Central memory CD4-positive, alpha-beta T cell (primary cell): Measurements from ENCODE around the gene PDE3B.

Source experiments
- DNase-seq: peaks from one replicate; pipeline ENCODE4 v3.0.0; 2022

PDE3B gene

DNA sequence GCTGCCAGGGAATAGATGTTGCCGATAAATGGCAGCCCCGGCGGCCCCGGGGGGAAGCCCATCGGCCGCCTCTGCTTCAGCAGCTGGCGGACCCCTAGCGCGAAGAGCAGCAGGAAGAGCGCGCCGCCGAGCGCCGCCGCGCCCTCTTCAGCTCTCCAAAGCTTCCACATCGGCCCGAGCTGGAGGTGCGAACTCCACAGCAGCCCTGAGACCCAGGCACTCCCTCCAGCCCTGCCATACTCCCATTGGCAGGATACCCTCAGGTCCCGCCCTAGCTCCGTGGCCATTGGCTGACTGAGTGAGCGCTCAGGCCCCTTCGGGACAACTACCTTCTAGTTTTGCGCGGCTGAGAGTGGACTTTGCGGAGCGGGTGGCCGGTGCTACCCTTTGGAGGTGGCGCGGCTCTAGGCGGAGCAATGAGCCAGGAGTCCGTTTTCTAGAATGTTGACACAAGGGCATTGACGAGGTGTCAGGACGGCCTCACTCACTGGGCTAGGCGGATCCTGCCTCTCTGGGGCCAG, 248.5 kb downstream of the PDE3B start, which contains the start of gene CYP2R1:
Gene CYP2R1 (minus strand): TSS at position 196 of the 521 bp plus-strand sequence. CDS start 26 bp downstream, at position 170.
- DNase-seq: peak; percentile 88

DNA sequence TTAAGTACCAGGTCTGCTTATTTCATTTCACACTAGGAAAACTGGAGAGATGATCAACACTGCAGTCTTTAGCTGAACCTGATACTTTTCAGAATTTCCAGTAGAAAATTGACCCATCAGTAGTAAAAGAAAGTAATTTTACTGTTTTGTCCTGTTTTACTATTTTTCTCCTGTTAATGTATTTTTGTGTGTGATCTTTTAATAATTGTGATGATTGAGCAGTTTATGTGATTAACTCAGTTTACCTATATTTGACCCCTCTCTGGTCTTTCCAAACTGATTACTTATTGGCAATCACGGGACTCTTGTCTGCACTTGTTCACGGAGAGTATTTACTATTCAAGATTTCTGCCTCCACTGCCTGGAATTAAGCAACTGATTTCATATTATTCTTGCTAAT, 249.0 kb downstream of the PDE3B start:
- DNase-seq: no peak

DNA sequence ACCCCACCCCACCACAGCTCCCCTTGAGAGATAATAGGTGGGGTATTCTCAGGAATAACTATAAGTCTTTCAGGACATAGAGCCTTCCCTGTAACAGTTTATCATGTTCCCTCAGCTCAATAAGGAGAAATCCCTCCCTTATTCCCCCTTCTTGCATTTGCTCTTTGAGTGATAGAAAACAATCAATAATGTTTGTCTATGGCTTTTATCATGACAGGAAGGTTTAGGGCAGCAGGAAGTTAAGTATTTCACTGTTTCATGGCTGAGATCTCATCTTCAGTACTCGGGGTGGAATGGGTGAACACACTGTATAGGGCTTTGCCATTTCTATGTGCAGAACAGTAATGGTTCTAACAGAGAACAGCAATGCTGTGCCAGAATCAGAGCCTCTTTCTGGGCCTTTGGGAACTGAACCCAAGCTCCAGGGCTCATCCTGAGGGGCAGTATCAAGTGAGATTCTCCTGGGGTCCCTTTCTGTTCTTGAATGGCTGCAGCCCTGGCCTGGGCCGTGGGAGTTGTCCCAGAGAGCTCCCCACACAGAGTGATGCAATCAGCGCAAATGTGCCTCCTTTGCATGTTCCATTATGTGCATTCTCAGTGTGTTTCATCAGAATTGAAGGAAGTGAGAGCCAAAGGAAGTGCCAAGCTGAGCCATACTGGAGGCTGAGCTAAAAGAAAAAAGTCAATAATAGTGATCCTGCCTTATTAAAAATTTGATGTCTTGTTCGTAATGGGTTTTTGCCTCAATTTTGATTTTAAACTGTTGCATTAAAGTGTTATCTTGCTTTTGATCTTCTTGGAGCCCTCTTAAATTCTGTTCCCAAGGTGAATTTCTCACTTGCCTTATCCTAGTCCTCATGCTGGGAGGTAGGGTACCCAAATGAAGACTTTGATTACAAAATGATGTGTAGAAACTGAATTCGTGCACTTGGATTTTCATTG, 251.3 kb downstream of the PDE3B start:
- no peak for DNase-seq

DNA sequence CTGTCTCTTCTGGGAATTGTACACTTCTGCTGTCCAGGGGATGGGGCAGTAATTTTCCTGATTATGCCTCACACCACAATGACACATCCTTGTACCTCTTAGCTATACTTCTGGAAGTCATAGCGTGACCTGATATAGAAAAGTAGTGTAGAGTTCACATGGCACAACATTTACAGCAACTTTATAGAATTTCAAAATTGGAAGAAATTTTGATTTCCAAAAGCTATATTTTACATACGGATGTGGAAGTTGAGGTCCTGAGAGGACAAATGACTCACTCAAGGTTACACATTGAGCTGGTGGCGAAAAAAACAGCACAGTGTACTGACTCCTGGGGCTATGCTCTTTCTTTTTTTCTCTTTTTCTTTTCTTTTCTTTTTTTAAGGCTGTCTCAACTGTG, 254.8 kb downstream of the PDE3B start:
- DNase-seq: no peak

DNA sequence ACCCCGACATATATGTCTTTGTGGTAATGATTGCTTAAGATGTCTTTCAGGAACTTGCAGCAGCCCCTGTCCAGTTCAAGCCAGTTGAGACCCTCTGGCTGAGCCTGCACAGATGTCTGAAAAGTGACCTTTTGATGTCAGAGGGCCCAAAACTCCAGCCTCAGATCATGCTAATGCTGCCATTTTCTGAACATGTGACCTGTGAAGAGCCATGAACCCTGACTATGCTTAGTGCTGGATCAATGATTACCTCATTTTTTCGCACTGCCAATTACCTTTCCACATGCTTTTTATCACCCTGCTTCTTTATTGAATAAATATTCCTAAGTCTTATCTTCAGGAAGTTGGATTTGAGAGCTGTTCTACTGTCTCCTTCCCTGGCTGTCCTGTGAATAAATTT, 255.3 kb downstream of the PDE3B start:
- no peak for DNase-seq

DNA sequence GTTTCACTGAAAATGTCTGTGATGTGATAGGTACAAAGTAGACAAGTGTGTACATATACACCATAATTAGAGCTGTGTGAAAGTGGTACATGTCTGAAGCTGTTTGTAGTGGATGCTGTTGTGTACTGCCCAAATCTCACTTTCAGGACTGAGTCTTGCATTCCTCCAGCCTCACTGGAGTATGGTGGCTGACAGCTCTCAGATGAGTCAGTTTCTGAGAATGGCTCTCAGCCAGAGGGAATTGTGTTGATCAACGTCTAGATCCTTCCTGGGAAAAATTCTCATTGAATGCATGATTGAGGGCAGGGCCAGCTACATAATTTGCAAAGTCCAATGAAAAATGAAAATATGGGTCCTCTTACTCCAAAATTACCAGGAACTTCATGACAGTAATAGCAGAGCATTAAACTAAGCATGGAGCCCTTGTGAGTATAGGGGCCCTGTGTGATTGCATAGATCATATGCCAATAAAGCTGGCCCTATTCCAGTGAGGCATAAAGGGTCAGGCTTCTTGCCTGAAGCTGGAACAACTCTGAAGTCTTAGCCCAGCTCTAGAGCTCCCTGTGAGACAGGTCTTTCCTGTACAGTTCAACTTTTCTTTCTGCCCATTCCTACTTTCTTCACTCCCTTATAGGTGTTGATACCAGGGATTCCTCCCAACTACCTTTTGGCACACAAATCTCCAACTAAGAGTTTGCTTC, 259.2 kb downstream of the PDE3B start:
- no peak for DNase-seq

DNA sequence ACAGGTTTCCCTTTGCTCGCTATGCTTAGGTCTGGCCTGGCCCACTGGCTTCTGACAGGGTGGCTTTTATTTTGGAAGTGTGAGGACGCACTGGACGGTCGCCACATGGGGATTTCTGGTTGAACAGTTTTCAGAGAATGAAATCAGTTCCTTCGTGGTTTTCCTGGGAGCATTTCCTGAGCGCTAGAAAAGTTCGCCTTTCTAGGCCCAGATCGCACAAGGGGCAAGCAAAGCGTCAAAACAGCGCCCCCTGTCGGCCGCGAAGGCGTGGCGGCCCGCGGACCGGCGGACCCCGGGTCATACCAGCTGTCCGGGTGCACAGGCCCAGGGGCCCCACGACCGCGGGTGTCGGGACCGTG, 261.1 kb downstream of the PDE3B start:
- peak; percentile 63 for DNase-seq

DNA sequence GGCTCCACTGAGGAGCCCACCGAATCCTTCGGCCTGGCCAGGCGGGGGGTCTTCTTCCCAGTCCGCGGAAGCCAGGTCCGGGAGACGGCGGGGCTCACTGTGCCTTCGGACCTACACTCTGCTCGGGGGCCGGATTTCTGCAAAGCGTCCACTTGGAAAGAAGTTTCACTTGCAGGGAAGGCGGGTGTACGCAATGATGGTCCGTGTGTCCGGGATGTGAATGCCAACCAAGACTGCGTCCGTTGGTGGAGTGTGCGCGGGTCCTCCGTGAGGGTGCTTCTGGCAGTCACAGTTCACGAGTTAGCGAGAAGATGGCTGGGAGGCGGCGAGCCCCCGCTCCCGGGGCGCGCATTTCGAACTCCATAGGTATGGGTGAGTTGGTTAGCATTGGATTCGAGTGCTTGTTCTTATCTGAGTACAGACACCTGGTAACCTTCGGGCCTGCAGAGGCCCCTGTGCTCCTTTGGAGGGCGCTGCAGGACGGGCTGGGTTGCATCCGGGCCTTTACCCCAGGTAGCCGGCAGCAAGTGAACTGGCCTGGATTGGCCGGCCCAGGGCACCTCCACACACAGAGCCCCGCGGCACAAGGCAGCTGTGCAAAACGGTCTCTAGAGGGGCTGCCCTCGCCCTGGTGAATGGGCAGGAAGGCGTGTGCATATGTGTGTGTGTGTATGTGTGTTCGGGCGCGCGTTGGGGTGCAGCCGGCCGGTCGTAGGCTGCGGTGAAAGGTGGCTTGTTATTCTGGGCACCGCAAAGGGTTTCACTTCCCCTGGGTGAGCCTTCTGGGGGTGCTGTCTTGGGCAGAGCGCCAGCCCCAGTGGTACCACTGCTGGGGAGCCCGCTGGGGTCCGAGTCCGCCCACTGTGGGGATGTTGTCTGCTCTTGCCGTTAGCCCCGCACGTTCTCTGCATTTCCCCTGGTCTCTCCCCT, 261.8 kb downstream of the PDE3B start:
- peak; percentile 78 for DNase-seq

DNA sequence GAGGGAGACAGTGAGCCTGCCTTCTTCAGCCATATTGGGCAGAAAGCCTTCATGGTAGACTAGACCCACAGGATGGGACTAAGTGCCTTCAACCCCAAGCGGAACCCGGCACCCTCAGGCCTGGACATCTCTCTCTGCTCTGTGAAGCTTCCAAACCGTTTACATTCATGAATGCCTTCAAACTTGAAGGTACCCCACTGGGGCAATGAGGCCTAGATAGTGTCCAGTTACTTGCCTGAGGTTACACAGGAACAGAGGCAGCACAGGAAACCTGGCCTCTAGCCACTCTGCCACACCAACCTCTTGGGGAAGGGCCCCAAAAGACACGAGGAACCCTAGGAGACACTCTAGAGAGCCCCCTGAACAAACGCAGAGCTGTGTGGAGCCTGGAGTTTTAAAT, 263.0 kb downstream of the PDE3B start:
- DNase-seq: no peak

DNA sequence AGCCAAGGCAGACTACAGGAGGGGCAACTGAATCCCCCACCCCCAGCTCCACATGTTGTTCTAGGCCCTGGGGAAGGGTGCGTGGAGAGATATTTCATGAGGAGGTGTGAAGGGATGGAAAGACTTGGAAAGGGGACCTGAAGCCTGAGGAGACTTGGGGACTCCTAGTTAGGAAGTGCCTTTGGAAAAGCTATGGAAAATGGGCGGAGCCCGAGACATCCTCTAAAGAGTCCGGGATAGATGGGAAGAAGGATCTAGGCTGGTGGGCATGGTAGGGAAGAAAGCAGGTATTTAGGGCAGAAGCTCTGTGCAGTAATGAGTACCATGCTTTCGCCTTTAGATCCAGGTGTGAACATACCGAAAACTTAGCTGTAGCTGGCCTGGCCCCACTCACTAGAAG, 263.4 kb downstream of the PDE3B start:
- DNase-seq: no peak

DNA sequence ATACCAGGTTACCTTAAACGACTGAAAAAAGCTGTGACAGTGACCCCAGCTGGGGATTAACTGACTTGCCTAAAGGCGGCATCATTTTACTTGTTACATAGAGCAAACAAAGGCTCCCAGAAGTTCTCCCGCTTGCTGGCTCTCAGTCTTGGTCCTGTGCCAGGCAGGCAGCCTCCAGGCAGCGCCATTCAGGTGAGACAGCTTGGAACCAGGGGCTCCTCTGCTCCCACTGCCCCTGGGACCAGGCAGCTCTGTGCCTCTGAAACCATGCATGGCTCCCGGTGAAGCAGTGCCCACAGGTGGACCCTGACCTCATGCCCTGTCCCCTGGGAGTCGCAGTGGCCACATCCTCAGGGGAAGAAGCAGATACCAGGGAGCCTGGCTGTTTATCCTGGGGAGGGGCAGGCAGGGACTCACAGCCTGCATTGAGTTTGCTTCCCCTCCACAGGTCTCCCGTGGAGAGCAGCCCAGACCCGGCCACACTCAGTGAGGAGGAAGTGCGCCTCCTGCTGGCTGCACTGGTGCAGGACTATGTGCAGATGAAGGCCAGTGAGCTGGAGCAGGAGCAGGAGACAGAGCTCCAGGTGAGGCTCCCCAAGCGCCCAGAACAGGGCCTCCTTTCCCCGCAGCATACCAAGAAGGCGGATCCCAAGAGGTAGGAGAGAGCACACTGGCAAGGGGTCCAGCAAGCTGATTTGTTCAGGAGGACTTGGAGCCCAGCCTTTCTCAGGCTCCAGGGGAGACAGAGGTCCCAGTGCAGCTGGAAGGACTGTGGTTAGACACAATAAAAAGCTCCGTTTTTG, 264.0 kb downstream of the PDE3B start:
- DNase-seq: peak; percentile 71

DNA sequence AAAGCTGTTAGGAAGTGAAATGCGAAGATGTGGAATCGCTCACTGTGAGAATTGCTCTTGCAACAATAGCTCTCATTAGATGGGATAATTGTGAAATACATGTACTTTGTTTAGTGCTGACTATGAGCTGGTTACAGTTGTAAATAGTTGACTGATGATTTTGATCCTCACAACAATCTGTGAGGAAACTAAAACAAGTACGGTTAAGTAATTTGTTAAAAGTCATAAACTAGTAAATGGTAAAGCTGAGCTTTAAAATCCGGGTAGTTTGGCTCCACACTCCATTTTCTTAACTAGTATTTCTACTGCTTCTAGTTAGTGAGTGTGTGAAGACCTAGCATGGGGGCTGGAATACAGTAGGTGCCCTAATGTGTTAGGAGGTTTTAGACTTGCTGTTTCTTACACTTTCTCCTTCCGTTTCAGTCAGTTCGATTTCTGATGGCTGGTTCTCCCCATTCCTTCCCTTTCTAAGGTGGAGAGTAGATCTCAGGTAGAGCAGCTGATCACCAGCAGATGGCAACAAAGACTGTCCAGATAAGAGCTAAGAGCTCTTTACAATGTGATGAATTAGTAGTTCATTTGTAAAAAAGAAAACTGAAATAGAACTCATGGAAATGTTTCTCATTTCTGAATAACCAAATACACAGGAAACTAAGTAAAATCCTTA, 264.7 kb downstream of the PDE3B start:
- no peak for DNase-seq

DNA sequence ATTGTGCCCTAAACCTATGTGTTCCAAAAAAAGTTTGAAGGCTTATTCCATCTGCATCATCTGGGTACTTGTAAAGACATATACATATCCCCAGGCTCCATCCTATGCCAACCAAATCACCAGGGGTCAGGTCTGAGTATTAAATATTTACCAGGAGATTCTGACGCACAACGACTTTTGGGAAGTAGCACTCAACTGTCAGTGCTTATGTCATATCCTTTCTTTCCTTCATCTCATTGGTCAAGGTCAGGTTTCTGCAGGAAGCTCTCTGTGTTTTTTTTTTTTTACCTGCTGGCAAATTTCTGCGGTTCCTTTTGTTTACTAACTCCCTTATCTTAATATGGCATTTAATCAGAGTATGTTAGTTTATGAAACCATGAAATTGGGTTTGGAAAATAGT, 270.9 kb downstream of the PDE3B start:
- DNase-seq: no peak

DNA sequence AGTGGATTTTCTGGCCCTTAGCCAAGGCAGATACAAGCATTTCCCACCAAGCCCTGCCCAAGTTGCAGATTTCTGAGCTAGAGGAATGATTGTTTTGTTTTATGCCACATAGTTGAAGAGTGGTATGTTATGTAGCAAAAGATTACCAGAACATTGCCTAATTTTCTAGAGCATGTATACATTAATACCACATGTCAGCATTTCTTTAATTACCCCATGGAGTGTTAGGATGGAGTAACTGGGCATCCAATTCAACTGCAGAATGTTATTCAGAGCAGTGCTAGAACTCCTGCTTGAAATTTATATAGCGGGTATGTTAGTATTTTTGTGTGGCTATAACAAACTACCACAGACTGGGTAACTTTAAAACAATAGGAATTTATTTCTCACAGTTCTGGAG, 272.8 kb downstream of the PDE3B start:
- no peak for DNase-seq
